ENCODE measurements around the gene RNF224.

Gene RNF224

DNA sequence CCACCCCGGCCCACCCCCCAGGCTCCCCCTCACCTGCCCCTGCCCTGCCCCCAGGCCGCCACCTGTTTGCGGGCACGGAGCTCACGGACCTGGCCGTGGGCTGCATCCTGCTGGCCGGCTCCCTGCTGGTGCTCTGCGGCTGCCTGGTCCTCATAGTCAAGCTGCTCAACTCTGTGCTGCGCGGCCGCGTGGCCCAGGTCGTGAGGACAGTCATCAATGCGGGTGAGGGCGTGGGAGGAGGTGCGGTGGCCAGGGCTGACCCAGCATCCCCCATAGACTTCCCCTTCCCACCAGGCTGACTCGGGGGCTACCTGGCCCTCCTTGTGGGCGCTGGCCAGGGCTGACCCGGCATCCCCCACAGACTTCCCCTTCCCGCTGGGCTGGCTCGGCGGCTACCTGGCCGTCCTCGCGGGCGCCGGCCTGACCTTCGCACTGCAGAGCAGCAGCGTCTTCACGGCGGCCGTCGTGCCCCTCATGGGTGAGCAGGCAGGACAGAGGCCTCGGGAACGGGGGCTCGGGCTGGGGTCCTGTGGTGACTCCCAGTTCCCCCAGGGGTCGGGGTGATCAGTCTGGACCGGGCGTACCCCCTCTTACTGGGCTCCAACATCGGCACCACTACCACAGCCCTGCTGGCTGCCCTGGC lies 6.9 kb downstream of the RNF224 start:
- Histone ChIP-seq H3K4me1 (ENCODE audit: control insufficient read depth, insufficient read depth, low read depth, low read length) (peaks cover 35% of the 10 kb centered on the region), H4K91ac (ENCODE audit: low read length) (peak overlapping the region; percentile 6), H3K18ac (ENCODE audit: low read depth in 1 of 2, low read length in 2 of 2) (no peak overlapping the region), H3K27me3 (ENCODE audit: control insufficient read depth in 1 of 2, insufficient read depth in 1 of 2, low read length in 2 of 2) (peaks cover 0 to 60% of the 10 kb centered on the region in 2 experiments), H2AK5ac (ENCODE audit: low read length, severe bottlenecking) (no peak overlapping the region), H2BK5ac (ENCODE audit: low read depth, low read length, poor library complexity, severe bottlenecking) (no peak overlapping the region), H3K9ac (ENCODE audit: low read length) (no peak overlapping the region), H2BK120ac (ENCODE audit: low read depth, low read length) (no peak overlapping the region), H2AFZ (ENCODE audit: low read depth, low read length) (no peak overlapping the region), H3K4ac (ENCODE audit: low read depth in 1 of 2, low read length in 2 of 2) (no peak overlapping the region), H3K14ac (ENCODE audit: low read length in 2 of 2) (no peak overlapping the region), H3K27ac (ENCODE audit: low read length, poor library complexity, severe bottlenecking) (no peak overlapping the region), H2BK15ac (ENCODE audit: low read depth, poor library complexity, severe bottlenecking) (no peak overlapping the region), H3K36me3 (ENCODE audit: control insufficient read depth in 1 of 2, insufficient read depth in 2 of 2, low read depth in 1 of 2, low read length in 2 of 2) (peaks cover 0 to 3% of the 10 kb centered on the region in 2 experiments), H3K79me1 (replicated peaks; ENCODE audit: low read length, poor library complexity, severe bottlenecking) (peaks cover 21% of the 10 kb centered on the region), H3K4me3 (ENCODE audit: insufficient read depth in 1 of 2, low read depth in 1 of 2, low read length in 2 of 2) (no peak overlapping the region), H2BK12ac (ENCODE audit: low read length in 2 of 2) (no peak overlapping the region), H3K9me3 (ENCODE audit: control insufficient read depth, low read length) (no peaks in the 10 kb centered on the region), H4K8ac (ENCODE audit: low read length) (no peak overlapping the region), H3K23ac (ENCODE audit: low read length in 2 of 2) (no peak overlapping the region), H3K4me2 (ENCODE audit: low read length, poor library complexity, severe bottlenecking) (no peak overlapping the region)
- no peak for DNase-seq
- 89% methylated on average over 39 of the region's 40 CpGs for WGBS

DNA sequence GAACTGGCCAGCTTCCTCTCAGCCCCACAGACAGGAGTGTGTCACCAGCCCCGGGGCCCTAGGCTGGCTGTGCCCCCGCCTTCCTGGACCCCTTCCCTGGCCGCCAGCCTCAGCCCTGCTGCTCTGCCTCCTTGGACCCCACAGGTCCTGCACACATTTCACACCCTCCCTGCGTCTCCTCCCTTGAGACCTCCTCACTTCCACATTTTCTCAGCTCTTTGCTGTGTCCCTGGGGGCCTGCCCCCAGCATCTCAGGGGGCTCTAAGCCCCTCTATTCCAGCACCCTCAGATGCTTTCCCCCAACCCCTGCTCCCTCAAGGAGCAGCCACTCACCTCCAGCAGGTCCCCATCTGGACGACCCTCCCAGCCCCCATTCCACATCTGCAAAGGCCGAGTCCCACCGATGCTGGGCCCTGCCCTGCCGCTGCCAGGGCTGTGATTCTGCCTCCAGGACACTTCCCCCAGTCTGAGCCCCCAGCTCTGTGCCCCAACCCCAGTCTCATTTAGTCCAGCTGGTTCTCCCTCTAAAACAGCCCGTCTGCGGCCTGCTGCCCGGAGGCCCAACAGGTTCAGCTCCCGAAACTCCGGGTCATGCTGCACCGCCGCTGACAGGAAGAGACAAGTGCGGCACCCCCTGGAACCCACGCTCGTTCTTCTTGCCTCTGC lies 7.6 kb downstream of the RNF224 start:
- no peak overlapping the region for H2AK5ac ChIP-seq (ENCODE audit: low read length, severe bottlenecking)
- WGBS: 87% methylated on average over 17 of the region's 18 CpGs

DNA sequence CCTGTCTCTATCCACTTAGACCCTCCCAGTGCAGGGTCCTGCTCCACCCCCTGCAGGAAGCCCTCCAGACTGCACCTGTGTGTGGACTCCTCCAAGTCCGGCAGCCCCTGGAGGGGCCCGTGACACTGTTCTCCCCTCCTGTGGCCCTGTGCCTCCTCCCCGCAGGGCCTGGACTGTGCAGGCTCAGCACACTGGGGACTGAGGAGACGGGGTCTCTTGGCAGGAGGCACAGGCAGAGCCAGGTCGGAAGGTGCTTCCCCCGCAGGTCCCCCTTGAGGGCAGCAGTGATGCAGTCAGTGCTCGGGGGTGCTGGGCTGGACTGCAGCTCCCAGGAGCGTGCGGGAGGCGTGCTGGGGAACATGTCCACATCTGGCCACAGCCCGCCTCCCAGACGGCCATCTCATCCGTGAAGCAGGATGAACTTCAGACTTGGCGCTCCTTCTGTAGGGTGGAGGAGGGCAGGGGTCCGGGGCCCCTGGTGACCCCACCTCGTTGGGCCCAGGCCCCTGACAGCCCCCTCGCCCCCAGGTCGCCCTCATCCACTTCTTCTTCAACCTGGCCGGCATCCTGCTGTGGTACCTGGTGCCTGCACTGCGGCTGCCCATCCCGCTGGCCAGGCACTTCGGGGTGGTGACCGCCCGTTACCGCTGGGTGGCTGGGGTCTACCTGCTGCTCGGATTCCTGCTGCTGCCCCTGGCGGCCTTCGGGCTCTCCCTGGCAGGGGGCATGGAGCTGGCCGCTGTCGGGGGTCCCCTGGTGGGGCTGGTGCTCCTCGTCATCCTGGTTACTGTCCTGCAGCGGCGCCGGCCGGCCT lies 8.3 kb downstream of the RNF224 start:
- Histone ChIP-seq H2AK5ac (ENCODE audit: low read length, severe bottlenecking) (no peak overlapping the region), H3K4me3 (ENCODE audit: insufficient read depth in 1 of 2, low read depth in 1 of 2, low read length in 2 of 2) (no peak overlapping the region), H4K8ac (ENCODE audit: low read length) (no peak overlapping the region), H3K4ac (ENCODE audit: low read depth in 1 of 2, low read length in 2 of 2) (no peak overlapping the region), H3K4me2 (ENCODE audit: low read length, poor library complexity, severe bottlenecking) (no peak overlapping the region), H3K23ac (ENCODE audit: low read length in 2 of 2) (no peak overlapping the region), H3K14ac (ENCODE audit: low read length in 2 of 2) (no peak overlapping the region), H3K79me1 (replicated peaks; ENCODE audit: low read length, poor library complexity, severe bottlenecking) (peaks cover 21% of the 10 kb centered on the region), H3K27me3 (ENCODE audit: control insufficient read depth in 1 of 2, insufficient read depth in 1 of 2, low read length in 2 of 2) (peaks cover 0 to 46% of the 10 kb centered on the region in 2 experiments), H3K36me3 (ENCODE audit: control insufficient read depth in 1 of 2, insufficient read depth in 2 of 2, low read depth in 1 of 2, low read length in 2 of 2) (peaks cover 0 to 3% of the 10 kb centered on the region in 2 experiments), H3K18ac (ENCODE audit: low read depth in 1 of 2, low read length in 2 of 2) (no peak overlapping the region), H4K91ac (ENCODE audit: low read length) (no peak overlapping the region), H2BK5ac (ENCODE audit: low read depth, low read length, poor library complexity, severe bottlenecking) (no peak overlapping the region), H2AFZ (ENCODE audit: low read depth, low read length) (no peak overlapping the region), H3K9ac (ENCODE audit: low read length) (no peak overlapping the region), H3K27ac (ENCODE audit: low read length, poor library complexity, severe bottlenecking) (no peak overlapping the region), H2BK15ac (ENCODE audit: low read depth, poor library complexity, severe bottlenecking) (no peak overlapping the region), H3K4me1 (ENCODE audit: control insufficient read depth, insufficient read depth, low read depth, low read length) (peaks cover 36% of the 10 kb centered on the region), H3K9me3 (ENCODE audit: control insufficient read depth, low read length) (no peaks in the 10 kb centered on the region), H2BK120ac (ENCODE audit: low read depth, low read length) (no peak overlapping the region), H2BK12ac (ENCODE audit: low read length in 2 of 2) (no peak overlapping the region)
- 84% methylated on average over 35 of the region's 35 CpGs for WGBS
- DNase-seq: no peak

More for the DNA sequence above, 7.6 kb downstream of the RNF224 start:
- Histone ChIP-seq H3K27me3 (ENCODE audit: control insufficient read depth in 1 of 2, insufficient read depth in 1 of 2, low read length in 2 of 2) (peaks cover 0 to 53% of the 10 kb centered on the region in 2 experiments), H3K9me3 (ENCODE audit: control insufficient read depth, low read length) (no peaks in the 10 kb centered on the region), H3K18ac (ENCODE audit: low read depth in 1 of 2, low read length in 2 of 2) (no peak overlapping the region), H3K14ac (ENCODE audit: low read length in 2 of 2) (no peak overlapping the region), H4K91ac (ENCODE audit: low read length) (no peak overlapping the region), H3K4me3 (ENCODE audit: insufficient read depth in 1 of 2, low read depth in 1 of 2, low read length in 2 of 2) (no peak overlapping the region), H2AFZ (ENCODE audit: low read depth, low read length) (no peak overlapping the region), H3K4ac (ENCODE audit: low read depth in 1 of 2, low read length in 2 of 2) (no peak overlapping the region), H3K36me3 (ENCODE audit: control insufficient read depth in 1 of 2, insufficient read depth in 2 of 2, low read depth in 1 of 2, low read length in 2 of 2) (peaks cover 0 to 3% of the 10 kb centered on the region in 2 experiments), H3K9ac (ENCODE audit: low read length) (no peak overlapping the region), H3K4me1 (ENCODE audit: control insufficient read depth, insufficient read depth, low read depth, low read length) (peaks cover 36% of the 10 kb centered on the region), H3K4me2 (ENCODE audit: low read length, poor library complexity, severe bottlenecking) (no peak overlapping the region), H3K23ac (ENCODE audit: low read length in 2 of 2) (no peak overlapping the region), H3K27ac (ENCODE audit: low read length, poor library complexity, severe bottlenecking) (no peak overlapping the region), H2BK120ac (ENCODE audit: low read depth, low read length) (no peak overlapping the region), H2BK15ac (ENCODE audit: low read depth, poor library complexity, severe bottlenecking) (no peak overlapping the region), H3K79me1 (replicated peaks; ENCODE audit: low read length, poor library complexity, severe bottlenecking) (peaks cover 21% of the 10 kb centered on the region), H2BK5ac (ENCODE audit: low read depth, low read length, poor library complexity, severe bottlenecking) (no peak overlapping the region), H4K8ac (ENCODE audit: low read length) (no peak overlapping the region), H2BK12ac (ENCODE audit: low read length in 2 of 2) (no peak overlapping the region)
- no peak for DNase-seq
